SK-N-SH treated with all-trans-retinoic acid at 6 μM for 48 hours (cell line): ENCODE measurements around the gene DIAPH3.

Source experiments
- ATAC-seq: fragments of 200-7000 bp; cut with Tn5 transposase; 3 replicates; pipeline ENCODE4 v1.9.1; 2020; ENCODE audit warnings: mild to moderate bottlenecking, moderate library complexity
- ARNTL ChIP-seq: fragments of 450-650 bp; formaldehyde crosslinking; IDR thresholded peaks from 2 replicates; pipeline ENCODE4 v1.5.0; 2020; ENCODE audit warnings: low read depth, mild to moderate bottlenecking, moderate library complexity, borderline replicate concordance
- BACH2 ChIP-seq: fragments of 250-450 bp; sonication (Bioruptor Pico); IDR thresholded peaks from 2 replicates; pipeline ENCODE4 v1.9.0; 2021; ENCODE audit warnings: mild to moderate bottlenecking, borderline replicate concordance
- CREB5 ChIP-seq: fragments of 250-450 bp; sonication (Bioruptor Pico); IDR thresholded peaks from 2 replicates; pipeline ENCODE4 v1.5.1; 2020; ENCODE audit warnings: low read depth, mild to moderate bottlenecking, moderate library complexity
- CSRNP3 ChIP-seq: fragments of 250-450 bp; sonication (Bioruptor Pico); IDR thresholded peaks from 2 replicates; pipeline ENCODE4 v1.5.1; 2021; ENCODE audit warnings: mild to moderate bottlenecking, moderate library complexity
- ESRRG ChIP-seq: fragments of 250-450 bp; sonication (Bioruptor Pico); IDR thresholded peaks from 2 replicates; pipeline ENCODE4 v1.6.1; 2021; ENCODE audit warnings: mild to moderate bottlenecking
- GLIS3 ChIP-seq: fragments of 250-450 bp; sonication (Bioruptor Pico); IDR thresholded peaks from 2 replicates; pipeline ENCODE4 v1.5.0; 2020; ENCODE audit warnings: mild to moderate bottlenecking, moderate library complexity
- ISL1 ChIP-seq: fragments of 250-450 bp; sonication (Bioruptor Pico); IDR thresholded peaks from 2 replicates; pipeline ENCODE4 v2.1.2; 2022; ENCODE audit warnings: mild to moderate bottlenecking, moderate library complexity
- OSR1 ChIP-seq: fragments of 250-450 bp; sonication (Bioruptor Pico); IDR thresholded peaks from 2 replicates; pipeline ENCODE4 v1.8.0; 2022; ENCODE audit warnings: moderate library complexity, mild to moderate bottlenecking, inconsistent platforms
- POU6F1 ChIP-seq: fragments of 250-450 bp; sonication (Bioruptor Pico); IDR thresholded peaks from 2 replicates; pipeline ENCODE4 v1.8.0; 2021; ENCODE audit warnings: low read depth, mild to moderate bottlenecking, moderate library complexity, borderline replicate concordance
- PPARA ChIP-seq: fragments of 250-450 bp; sonication (Bioruptor Pico); IDR thresholded peaks from 2 replicates; pipeline ENCODE4 v1.5.0; 2020; ENCODE audit warnings: mild to moderate bottlenecking, borderline replicate concordance
- RARB ChIP-seq: fragments of 250-450 bp; sonication (Bioruptor Pico); IDR thresholded peaks from 2 replicates; pipeline ENCODE4 v1.8.0; 2021; ENCODE audit warnings: mild to moderate bottlenecking, moderate library complexity
- SNAI2 ChIP-seq: fragments of 250-450 bp; sonication (Bioruptor Pico); IDR thresholded peaks from 2 replicates; pipeline ENCODE4 v1.5.0; 2020; ENCODE audit warnings: mild to moderate bottlenecking, moderate library complexity
- ZC3H10 ChIP-seq: fragments of 250-450 bp; sonication (Bioruptor Pico); IDR thresholded peaks from 2 replicates; pipeline ENCODE4 v1.5.1; 2021; ENCODE audit warnings: mild to moderate bottlenecking, moderate library complexity
- ZFP3 ChIP-seq: fragments of 250-450 bp; sonication (Bioruptor Pico); IDR thresholded peaks from 2 replicates; pipeline ENCODE4 v1.5.0; 2020; ENCODE audit warnings: mild to moderate bottlenecking, moderate library complexity
- ZFP30 ChIP-seq: fragments of 450-650 bp; formaldehyde crosslinking; IDR thresholded peaks from 2 replicates; pipeline ENCODE4 v1.5.0; 2022; ENCODE audit warnings: mild to moderate bottlenecking, moderate library complexity
- ZNF565 ChIP-seq: fragments of 450-650 bp; formaldehyde crosslinking; conservative IDR thresholded peaks from 2 replicates; pipeline ENCODE4 v1.5.0; 2020; ENCODE audit warnings: low read depth, mild to moderate bottlenecking, moderate library complexity
- ZNF70 ChIP-seq: fragments of 450-650 bp; formaldehyde crosslinking; IDR thresholded peaks from 2 replicates; pipeline ENCODE4 v1.5.0; 2020; ENCODE audit warnings: mild to moderate bottlenecking, moderate library complexity
- TF ChIP-seq, protein P1 (sequence below): fragments of 250-450 bp; sonication (Bioruptor Pico); IDR thresholded peaks from 2 replicates; pipeline ENCODE4 v1.8.0; 2020; ENCODE audit warnings: mild to moderate bottlenecking, moderate library complexity, borderline replicate concordance
- TF ChIP-seq, protein P2 (sequence below): fragments of 250-450 bp; sonication (Bioruptor Pico); IDR thresholded peaks from 2 replicates; pipeline ENCODE4 v1.5.0; 2020; ENCODE audit warnings: mild to moderate bottlenecking, moderate library complexity

The DIAPH3 gene

GRCh38 chr13:59746291-59746962 lies 417.3 kb downstream of the DIAPH3 start:
- no peak; the same call in 2 of the 3 replicates for ATAC-seq

DNA sequence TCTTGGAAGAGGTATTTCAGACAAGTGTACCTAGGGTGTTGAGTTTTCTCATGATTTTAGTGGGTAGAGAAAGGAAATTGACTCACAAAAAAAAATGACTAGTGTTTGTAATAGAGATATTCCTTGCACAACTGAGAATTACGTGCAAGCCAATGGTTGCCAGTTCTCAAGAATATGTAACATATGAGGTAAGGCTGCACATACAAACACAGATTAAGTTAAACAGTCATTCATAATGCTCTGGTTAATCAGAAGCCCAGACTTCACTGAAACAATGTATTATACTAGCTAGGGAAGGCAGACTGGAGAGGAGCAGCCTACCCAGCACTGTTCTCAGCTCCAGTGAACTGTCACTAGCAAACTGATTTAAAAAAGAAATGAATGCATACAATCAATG lies 418.3 kb downstream of the DIAPH3 start:
- ATAC-seq = peak; percentile 66
- TF ChIP-seq, protein P1, sequence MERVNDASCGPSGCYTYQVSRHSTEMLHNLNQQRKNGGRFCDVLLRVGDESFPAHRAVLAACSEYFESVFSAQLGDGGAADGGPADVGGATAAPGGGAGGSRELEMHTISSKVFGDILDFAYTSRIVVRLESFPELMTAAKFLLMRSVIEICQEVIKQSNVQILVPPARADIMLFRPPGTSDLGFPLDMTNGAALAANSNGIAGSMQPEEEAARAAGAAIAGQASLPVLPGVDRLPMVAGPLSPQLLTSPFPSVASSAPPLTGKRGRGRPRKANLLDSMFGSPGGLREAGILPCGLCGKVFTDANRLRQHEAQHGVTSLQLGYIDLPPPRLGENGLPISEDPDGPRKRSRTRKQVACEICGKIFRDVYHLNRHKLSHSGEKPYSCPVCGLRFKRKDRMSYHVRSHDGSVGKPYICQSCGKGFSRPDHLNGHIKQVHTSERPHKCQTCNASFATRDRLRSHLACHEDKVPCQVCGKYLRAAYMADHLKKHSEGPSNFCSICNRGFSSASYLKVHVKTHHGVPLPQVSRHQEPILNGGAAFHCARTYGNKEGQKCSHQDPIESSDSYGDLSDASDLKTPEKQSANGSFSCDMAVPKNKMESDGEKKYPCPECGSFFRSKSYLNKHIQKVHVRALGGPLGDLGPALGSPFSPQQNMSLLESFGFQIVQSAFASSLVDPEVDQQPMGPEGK = no peak
- TF ChIP-seq ZC3H10 (CRISPR knock-in tag) = no peak
- TF ChIP-seq, protein P2, sequence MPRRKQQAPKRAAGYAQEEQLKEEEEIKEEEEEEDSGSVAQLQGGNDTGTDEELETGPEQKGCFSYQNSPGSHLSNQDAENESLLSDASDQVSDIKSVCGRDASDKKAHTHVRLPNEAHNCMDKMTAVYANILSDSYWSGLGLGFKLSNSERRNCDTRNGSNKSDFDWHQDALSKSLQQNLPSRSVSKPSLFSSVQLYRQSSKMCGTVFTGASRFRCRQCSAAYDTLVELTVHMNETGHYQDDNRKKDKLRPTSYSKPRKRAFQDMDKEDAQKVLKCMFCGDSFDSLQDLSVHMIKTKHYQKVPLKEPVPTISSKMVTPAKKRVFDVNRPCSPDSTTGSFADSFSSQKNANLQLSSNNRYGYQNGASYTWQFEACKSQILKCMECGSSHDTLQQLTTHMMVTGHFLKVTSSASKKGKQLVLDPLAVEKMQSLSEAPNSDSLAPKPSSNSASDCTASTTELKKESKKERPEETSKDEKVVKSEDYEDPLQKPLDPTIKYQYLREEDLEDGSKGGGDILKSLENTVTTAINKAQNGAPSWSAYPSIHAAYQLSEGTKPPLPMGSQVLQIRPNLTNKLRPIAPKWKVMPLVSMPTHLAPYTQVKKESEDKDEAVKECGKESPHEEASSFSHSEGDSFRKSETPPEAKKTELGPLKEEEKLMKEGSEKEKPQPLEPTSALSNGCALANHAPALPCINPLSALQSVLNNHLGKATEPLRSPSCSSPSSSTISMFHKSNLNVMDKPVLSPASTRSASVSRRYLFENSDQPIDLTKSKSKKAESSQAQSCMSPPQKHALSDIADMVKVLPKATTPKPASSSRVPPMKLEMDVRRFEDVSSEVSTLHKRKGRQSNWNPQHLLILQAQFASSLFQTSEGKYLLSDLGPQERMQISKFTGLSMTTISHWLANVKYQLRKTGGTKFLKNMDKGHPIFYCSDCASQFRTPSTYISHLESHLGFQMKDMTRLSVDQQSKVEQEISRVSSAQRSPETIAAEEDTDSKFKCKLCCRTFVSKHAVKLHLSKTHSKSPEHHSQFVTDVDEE (CRISPR knock-in tag) = no peak
- TF ChIP-seq GLIS3 (CRISPR knock-in tag) = no peak
- no peak for TF ChIP-seq OSR1
- TF ChIP-seq ZFP3 (CRISPR knock-in tag) = no peak
- no peak for TF ChIP-seq CREB5 (CRISPR knock-in tag)

More at GRCh38 chr13:59746291-59746962, 417.3 kb downstream of the DIAPH3 start:
- TF ChIP-seq PPARA (no peak), CREB5 (CRISPR knock-in tag) (no peak), ISL1 (CRISPR knock-in tag) (no peak), ZC3H10 (CRISPR knock-in tag) (0 out of 2 replicates have a peak, but pooled peaks have one; percentile 22)

- ATAC-seq = no peak; the same call in 2 of the 3 replicates
- TF ChIP-seq RARB (CRISPR knock-in tag) (no peak), SNAI2 (CRISPR knock-in tag) (no peak), ZFP3 (CRISPR knock-in tag) (no peak), ZC3H10 (CRISPR knock-in tag) (no peak), CSRNP3 (CRISPR knock-in tag) (no peak), POU6F1 (CRISPR knock-in tag) (no peak), BACH2 (CRISPR knock-in tag) (no peak), ARNTL (no peak), ZFP30 (no peak), OSR1 (no peak), ISL1 (CRISPR knock-in tag) (no peak), ZNF70 (CRISPR knock-in tag) (no peak), ESRRG (CRISPR knock-in tag) (no peak), ZNF565 (no peak), CREB5 (CRISPR knock-in tag) (no peak), GLIS3 (CRISPR knock-in tag) (no peak)
- TF ChIP-seq, protein P2 (CRISPR knock-in tag) = no peak
These were observed 418.9 kb downstream of the DIAPH3 start for GRCh38 chr13:59744747-59745391.
